Glutamatergic neuron (in vitro differentiated cells): Measurements from ENCODE around the gene PCP2. TPM values are rescaled to one million over a fixed set of nuclear protein-coding genes. Genes with fewer than 3 reads are reported as not detected.

Source experiments
- DNase-seq: peaks from one replicate; pipeline ENCODE4 v3.0.0; 2022
- H3K27ac Mint-ChIP-seq: one replicate; pipeline ENCODE4 v1.8.0; 2020; ENCODE audit warnings: mild to moderate bottlenecking, mixed read lengths, inconsistent platforms; ENCODE audit not compliant: unreplicated experiment
- H3K27me3 Mint-ChIP-seq: one replicate; pipeline ENCODE4 v1.8.0; 2020; ENCODE audit warnings: mild to moderate bottlenecking, moderate library complexity, mixed read lengths, inconsistent platforms; ENCODE audit not compliant: unreplicated experiment
- H3K36me3 Mint-ChIP-seq: one replicate; pipeline ENCODE4 v1.8.0; 2020; ENCODE audit warnings: mild to moderate bottlenecking, mixed read lengths, inconsistent platforms; ENCODE audit not compliant: unreplicated experiment
- H3K4me1 Mint-ChIP-seq: one replicate; pipeline ENCODE4 v1.8.0; 2020; ENCODE audit warnings: mild to moderate bottlenecking, low read depth, mixed read lengths, inconsistent platforms; ENCODE audit not compliant: unreplicated experiment
- H3K4me3 Mint-ChIP-seq: one replicate; pipeline ENCODE4 v1.8.0; 2020; ENCODE audit warnings: mild to moderate bottlenecking, mixed read lengths, inconsistent platforms; ENCODE audit not compliant: unreplicated experiment
- H3K9me3 Mint-ChIP-seq: one replicate; pipeline ENCODE4 v1.8.0; 2020; ENCODE audit warnings: mild to moderate bottlenecking, moderate library complexity, mixed read lengths, inconsistent platforms; ENCODE audit not compliant: unreplicated experiment
- total RNA-seq: library from RNA; stranded (reverse); fragmentation: NEBNext Ultra II Directional; extraction: Animal tissue kit (Norgen Biotek cat#: 25700); gene quantifications from one replicate; pipeline ENCODE4 v1.2.1, GENCODE V29; 2021; ENCODE audit not compliant: unreplicated experiment
- TF ChIP-seq, protein P1 (sequence below): fragments of 200-600 bp; sonication (generic); IDR thresholded peaks from one replicate; pipeline ENCODE4 v1.5.0; 2021; ENCODE audit not compliant: partially characterized antibody, unreplicated experiment

The PCP2 gene
- total RNA-seq, 1 donor from 2014 or later: not detected

DNA sequence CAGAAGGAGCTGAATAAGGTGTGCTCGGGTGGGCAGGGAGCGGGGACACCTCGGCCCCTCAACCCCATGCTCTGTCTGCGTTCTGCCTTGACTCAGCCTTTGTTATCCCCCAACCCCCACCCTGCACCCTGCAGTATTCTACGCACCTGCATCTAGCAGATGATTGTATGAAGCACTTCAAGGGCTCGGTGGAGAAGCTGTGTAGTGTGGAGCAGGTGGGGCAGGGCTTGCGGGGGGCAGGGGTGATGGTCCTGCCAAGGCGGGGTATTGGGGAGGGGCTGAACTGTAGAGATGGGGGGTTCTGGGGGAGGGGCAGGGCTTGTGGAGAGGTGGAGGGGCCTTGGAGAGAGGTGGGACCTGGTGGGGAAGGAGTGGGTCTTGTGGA lies 9.5 kb upstream of the PCP2 start:
- no peak overlapping the region for H3K4me3 Mint-ChIP-seq
- TF ChIP-seq, protein P1, sequence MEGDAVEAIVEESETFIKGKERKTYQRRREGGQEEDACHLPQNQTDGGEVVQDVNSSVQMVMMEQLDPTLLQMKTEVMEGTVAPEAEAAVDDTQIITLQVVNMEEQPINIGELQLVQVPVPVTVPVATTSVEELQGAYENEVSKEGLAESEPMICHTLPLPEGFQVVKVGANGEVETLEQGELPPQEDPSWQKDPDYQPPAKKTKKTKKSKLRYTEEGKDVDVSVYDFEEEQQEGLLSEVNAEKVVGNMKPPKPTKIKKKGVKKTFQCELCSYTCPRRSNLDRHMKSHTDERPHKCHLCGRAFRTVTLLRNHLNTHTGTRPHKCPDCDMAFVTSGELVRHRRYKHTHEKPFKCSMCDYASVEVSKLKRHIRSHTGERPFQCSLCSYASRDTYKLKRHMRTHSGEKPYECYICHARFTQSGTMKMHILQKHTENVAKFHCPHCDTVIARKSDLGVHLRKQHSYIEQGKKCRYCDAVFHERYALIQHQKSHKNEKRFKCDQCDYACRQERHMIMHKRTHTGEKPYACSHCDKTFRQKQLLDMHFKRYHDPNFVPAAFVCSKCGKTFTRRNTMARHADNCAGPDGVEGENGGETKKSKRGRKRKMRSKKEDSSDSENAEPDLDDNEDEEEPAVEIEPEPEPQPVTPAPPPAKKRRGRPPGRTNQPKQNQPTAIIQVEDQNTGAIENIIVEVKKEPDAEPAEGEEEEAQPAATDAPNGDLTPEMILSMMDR: no peak
- H3K36me3 Mint-ChIP-seq: no peaks in the 10 kb centered on the region
- peaks cover 13% of the 10 kb centered on the region for H3K27me3 Mint-ChIP-seq
- H3K4me1 Mint-ChIP-seq: peaks cover 14% of the 10 kb centered on the region
- no peak for DNase-seq
- H3K27ac Mint-ChIP-seq: no peak overlapping the region
- peaks cover 11% of the 10 kb centered on the region for H3K9me3 Mint-ChIP-seq

- DNase-seq: no peak
- H3K27me3 Mint-ChIP-seq: peaks cover 13% of the 10 kb centered on the region
- TF ChIP-seq, protein P1: no peak
Measured at GRCh38 chr19:7642295-7643030, 8.9 kb upstream of the PCP2 start.

DNA sequence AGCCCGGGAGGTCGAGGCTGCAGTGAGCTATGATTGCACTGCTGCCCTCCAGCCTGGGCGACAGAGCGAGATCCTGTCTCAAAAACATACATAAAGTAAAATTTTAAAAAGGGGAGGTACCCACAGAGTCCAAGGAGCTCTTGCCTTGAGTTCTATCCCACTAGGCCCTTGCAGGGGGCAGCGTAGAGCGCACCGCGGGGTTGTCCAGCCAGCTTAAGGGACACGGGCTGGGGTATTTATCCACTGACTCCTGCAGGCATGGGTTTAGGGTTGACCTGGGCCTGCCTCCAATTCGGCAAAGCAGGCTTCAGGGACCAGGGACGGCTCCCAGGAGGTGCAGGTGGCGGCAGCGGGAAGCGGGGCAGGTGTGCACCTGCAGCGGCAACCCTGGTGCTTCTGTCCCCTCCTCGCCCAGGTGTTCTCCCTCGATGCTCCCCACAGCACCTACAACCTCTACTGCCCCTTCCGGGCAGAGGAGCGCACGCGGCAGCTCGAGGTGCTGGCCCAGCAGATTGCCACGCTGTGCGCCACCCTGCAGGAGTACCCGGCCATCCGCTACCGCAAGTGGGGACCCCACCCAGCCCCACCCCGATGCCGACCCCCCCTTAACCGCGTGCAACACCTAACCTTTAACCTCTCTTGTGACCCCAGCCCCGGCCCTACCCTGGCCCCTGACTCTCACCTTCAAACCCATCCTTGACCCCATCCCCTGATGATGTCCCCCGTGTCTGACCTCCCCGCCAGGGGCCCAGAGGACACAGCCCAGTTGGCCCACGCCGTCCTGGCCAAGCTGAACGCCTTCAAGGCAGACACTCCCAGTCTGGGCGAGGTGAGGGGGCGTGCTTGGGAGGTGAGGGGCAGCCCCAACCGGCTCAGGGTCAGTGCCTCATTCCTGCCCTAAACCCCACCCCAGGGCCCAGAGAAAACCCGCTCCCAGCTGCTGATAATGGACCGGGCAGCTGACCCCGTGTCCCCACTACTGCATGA lies 8.1 kb upstream of the PCP2 start:
- H3K4me3 Mint-ChIP-seq: no peak overlapping the region
- peaks cover 16% of the 10 kb centered on the region for H3K27me3 Mint-ChIP-seq
- no peak overlapping the region for H3K27ac Mint-ChIP-seq
- TF ChIP-seq, protein P1: peak; percentile 15
- no peaks in the 10 kb centered on the region for H3K36me3 Mint-ChIP-seq
- peaks cover 12% of the 10 kb centered on the region for H3K9me3 Mint-ChIP-seq
- peaks cover 14% of the 10 kb centered on the region for H3K4me1 Mint-ChIP-seq
- DNase-seq: no peak

More at GRCh38 chr19:7642295-7643030, 8.9 kb upstream of the PCP2 start:
- Mint-ChIP-seq H3K9me3 (peaks cover 12% of the 10 kb centered on the region), H3K4me1 (peaks cover 14% of the 10 kb centered on the region), H3K36me3 (no peaks in the 10 kb centered on the region), H3K4me3 (no peak overlapping the region), H3K27ac (no peak overlapping the region)

- Mint-ChIP-seq H3K27me3 (peaks cover 16% of the 10 kb centered on the region), H3K4me3 (no peak overlapping the region), H3K36me3 (no peaks in the 10 kb centered on the region), H3K4me1 (peaks cover 16% of the 10 kb centered on the region), H3K27ac (no peak overlapping the region), H3K9me3 (peaks cover 12% of the 10 kb centered on the region)
- TF ChIP-seq, protein P1: no peak
- no peak for DNase-seq
Measured at GRCh38 chr19:7640803-7641202, 7.3 kb upstream of the PCP2 start.
